A549 (cell line): Measurements from ENCODE around the gene PIP5KL1. TPM values are rescaled to one million over a fixed set of nuclear protein-coding genes. Genes with fewer than 3 reads are reported as not detected.
A peak's percentile ranks its signal among the peaks of the same experiment; 100 is the strongest.

Experiments
- ATAC-seq, 2 experiments: fragments of 200-7000 bp in 1 of 2; fragments of >200 bp in 1 of 2; cut with Nextera tagmentation in 1 of 2; cut with Tn5 transposase in 1 of 2; 3 replicates each; pipeline versions ENCODE4 v1.8.0 to v1.9.1; 2018 to 2020; ENCODE audit warnings: mild to moderate bottlenecking in 1 of 2, moderate library complexity in 1 of 2
- CTCF ChIA-PET: fragments of 300-600 bp; sonication (Branson Sonifier 250); formaldehyde crosslinking; extraction: SDS; loops from one replicate; lab custom pipeline; 2021; ENCODE audit warnings: antibody characterized with exemption, inconsistent platforms; lab: Yijun Ruan, JAX
- POLR2A ChIA-PET: fragments of 350-600 bp; formaldehyde crosslinking; extraction: SDS; loops from one replicate; lab custom pipeline; 2021; ENCODE audit warnings: antibody characterized with exemption, inconsistent platforms; lab: Yijun Ruan, JAX
- DNase-seq, 2 experiments: peaks; one replicate each; pipeline versions ENCODE4 v3.0.0 to v3.0.0-alpha.2; 2011 to 2016; ENCODE audit warnings: low read depth in 1 of 2, low spot score in 1 of 2
- FAIRE-seq: peaks from 2 replicates; lab custom pipeline; 2011; peaks lifted over from hg19 to GRCh38; lab: Jason Lieb, UNC
- H3K27ac ChIP-seq, 2 experiments: fragments of >200 bp; sonication (Bioruptor Twin); formaldehyde crosslinking; 3 replicates each; pipeline ENCODE4 v1.5.1; 2016 to 2017
- H3K4me1 ChIP-seq: fragments of >200 bp; sonication (Bioruptor Twin); formaldehyde crosslinking; 3 replicates; pipeline ENCODE4 v1.6.1; 2016
- H3K4me2 ChIP-seq: fragments of >200 bp; sonication (Bioruptor Twin); formaldehyde crosslinking; 3 replicates; pipeline ENCODE4 v1.6.1; 2016
- H3K4me3 ChIP-seq: fragments of >200 bp; sonication (Bioruptor Twin); formaldehyde crosslinking; 3 replicates; pipeline ENCODE4 v1.5.1; 2016
- H3K9me3 ChIP-seq: fragments of >200 bp; sonication (Bioruptor Twin); formaldehyde crosslinking; 3 replicates; pipeline ENCODE4 v1.6.1; 2016
- BHLHE40 ChIP-seq: IDR thresholded peaks from 2 replicates; pipeline ENCODE4 v1.6.1; 2012; ENCODE audit warnings: low read depth, low read length, inconsistent platforms
- CBX2 ChIP-seq: fragments of 200-600 bp; sonication (generic); IDR thresholded peaks from 2 replicates; pipeline ENCODE4 v1.6.1; 2016; ENCODE audit warnings: low read depth, mild to moderate bottlenecking, borderline replicate concordance
- CHD4 ChIP-seq: fragments of 200-600 bp; sonication (generic); IDR thresholded peaks from 2 replicates; pipeline ENCODE4 v1.6.1; 2016; ENCODE audit warnings: antibody characterized with exemption, mild to moderate bottlenecking, borderline replicate concordance
- E2F6 ChIP-seq: IDR thresholded peaks from 2 replicates; pipeline ENCODE4 v1.6.1; 2012; ENCODE audit warnings: low read depth, borderline replicate concordance
- EHMT2 ChIP-seq: fragments of 200-600 bp; sonication (generic); IDR thresholded peaks from 2 replicates; pipeline ENCODE4 v1.6.1; 2016; ENCODE audit warnings: antibody characterized with exemption, low read depth, mild to moderate bottlenecking, moderate library complexity
- EP300 ChIP-seq, 2 experiments: fragments of >200 bp; sonication (Bioruptor Twin); formaldehyde crosslinking; IDR thresholded peaks; 2 replicates in 1 of 2; 3 replicates in 1 of 2; pipeline ENCODE4 v1.6.1; 2016 to 2017
- ESRRA ChIP-seq: fragments of 150-350 bp; IDR thresholded peaks from 2 replicates; pipeline ENCODE4 v1.6.1; 2014; ENCODE audit warnings: mild to moderate bottlenecking, low read length, borderline replicate concordance
- FOSL2 ChIP-seq, 2 experiments: fragments of 450-650 bp in 1 of 2; fragments of >200 bp in 1 of 2; sonication (Bioruptor Twin) in 1 of 2; formaldehyde crosslinking; IDR thresholded peaks; 2 replicates each; pipeline versions ENCODE4 v1.5.0 to v1.6.1; 2016 to 2020; ENCODE audit warnings: mild to moderate bottlenecking in 1 of 2, moderate library complexity in 1 of 2
- HDAC2 ChIP-seq: fragments of 200-600 bp; sonication (generic); IDR thresholded peaks from 2 replicates; pipeline ENCODE4 v1.6.1; 2016
- JUNB ChIP-seq: fragments of >200 bp; sonication (Bioruptor Twin); formaldehyde crosslinking; IDR thresholded peaks from 2 replicates; pipeline ENCODE4 v1.6.1; 2016
- MAFK ChIP-seq: fragments of 450-650 bp; IDR thresholded peaks from 2 replicates; pipeline ENCODE4 v1.6.1; 2014; ENCODE audit not compliant: partially characterized antibody
- MAX ChIP-seq: IDR thresholded peaks from 2 replicates; pipeline ENCODE4 v1.6.1; 2012
- MAZ ChIP-seq: fragments of 150-350 bp; IDR thresholded peaks from 2 replicates; pipeline ENCODE4 v1.6.1; 2014; ENCODE audit warnings: antibody characterized with exemption, low read depth, low read length, borderline replicate concordance
- NPAS2 ChIP-seq: fragments of 250-450 bp; sonication (Bioruptor Pico); IDR thresholded peaks from 2 replicates; pipeline ENCODE4 v1.8.0; 2022; ENCODE audit warnings: mild to moderate bottlenecking, moderate library complexity, borderline replicate concordance
- PBX3 ChIP-seq: IDR thresholded peaks from 2 replicates; pipeline ENCODE4 v1.6.1; 2012
- PHF8 ChIP-seq: fragments of 200-600 bp; sonication (generic); IDR thresholded peaks from 2 replicates; pipeline ENCODE4 v1.6.1; 2016; ENCODE audit warnings: low read depth, mild to moderate bottlenecking, antibody characterized with exemption, moderate library complexity, borderline replicate concordance
- POLR2A ChIP-seq: IDR thresholded peaks from 2 replicates; pipeline ENCODE4 v1.6.1; 2012; ENCODE audit warnings: mild to moderate bottlenecking, low read length
- POLR2AphosphoS2 ChIP-seq: conservative IDR thresholded peaks from 2 replicates; pipeline ENCODE4 v1.6.1; 2012; ENCODE audit warnings: low read length, improper control_type of control experiment, inconsistent platforms
- RAD21 ChIP-seq, 2 experiments: fragments of >200 bp in 1 of 2; sonication (Bioruptor Twin) in 1 of 2; formaldehyde crosslinking in 1 of 2; IDR thresholded peaks in 1 of 2; conservative IDR thresholded peaks in 1 of 2; 2 replicates in 1 of 2; 3 replicates in 1 of 2; pipeline ENCODE4 v1.6.1; 2012 to 2018; ENCODE audit warnings: inconsistent platforms in 1 of 2
- RARB ChIP-seq: fragments of 250-450 bp; sonication (Bioruptor Pico); IDR thresholded peaks from 2 replicates; pipeline ENCODE4 v1.8.0; 2021; ENCODE audit warnings: mild to moderate bottlenecking, moderate library complexity
- RFX5 ChIP-seq: fragments of 450-650 bp; IDR thresholded peaks from 2 replicates; pipeline ENCODE4 v1.7.1; 2014; ENCODE audit warnings: antibody characterized with exemption, mild to moderate bottlenecking, moderate library complexity
- SMC3 ChIP-seq: fragments of >200 bp; sonication (Bioruptor Twin); formaldehyde crosslinking; IDR thresholded peaks from 3 replicates; pipeline ENCODE4 v1.6.1; 2018; ENCODE audit warnings: inconsistent platforms
- SREBF2 ChIP-seq: fragments of 450-650 bp; IDR thresholded peaks from 2 replicates; pipeline ENCODE4 v1.6.1; 2014; ENCODE audit warnings: mild to moderate bottlenecking, moderate library complexity
- TFCP2L1 ChIP-seq: fragments of 250-450 bp; sonication (Bioruptor Pico); IDR thresholded peaks from 2 replicates; pipeline ENCODE4 v1.5.0; 2021; ENCODE audit warnings: mild to moderate bottlenecking
- TP53 ChIP-seq: fragments of 250-450 bp; sonication (Bioruptor Pico); IDR thresholded peaks from 2 replicates; pipeline ENCODE4 v1.5.0; 2021; ENCODE audit warnings: mild to moderate bottlenecking, moderate library complexity
- USF2 ChIP-seq: fragments of 450-650 bp; IDR thresholded peaks from 2 replicates; pipeline ENCODE4 v1.6.1; 2014; ENCODE audit warnings: antibody characterized with exemption
- ZC3H11A ChIP-seq: fragments of 450-650 bp; IDR thresholded peaks from 2 replicates; pipeline ENCODE4 v1.6.1; 2014; ENCODE audit warnings: antibody characterized with exemption, mild to moderate bottlenecking
- ZFP36 ChIP-seq: fragments of 450-650 bp; IDR thresholded peaks from 2 replicates; pipeline ENCODE4 v1.6.1; 2014; ENCODE audit warnings: borderline replicate concordance; ENCODE audit not compliant: partially characterized antibody
- ZNF302 ChIP-seq: fragments of 250-450 bp; sonication (Bioruptor Pico); IDR thresholded peaks from 2 replicates; pipeline ENCODE4 v1.9.0; 2021; ENCODE audit warnings: inconsistent platforms, mild to moderate bottlenecking, moderate library complexity
- ZSCAN20 ChIP-seq: fragments of 250-450 bp; sonication (Bioruptor Pico); IDR thresholded peaks from 2 replicates; pipeline ENCODE4 v1.8.0; 2022; ENCODE audit warnings: mild to moderate bottlenecking, moderate library complexity
- WGBS: methylation state at CpG from one replicate; pipeline ENCODE4 v1.1.6; 2017; ENCODE audit errors: missing lambda C conversion rate; 5-methylcytosine and 5-hydroxymethylcytosine counted together
- polyA plus RNA-seq, 4 experiments: library from polyadenylated mRNA; depleted of rRNA in 3 of 4; stranded (reverse); fragments of >200 nt; fragmentation: RNase III in 1 of 4; extraction: RNeasy Plus Mini Kit Qiagen cat#74134 plus additional on column Dnase treatment in 1 of 4; gene quantifications; 2 replicates in 3 of 4; 3 replicates in 1 of 4; pipeline ENCODE4 v1.2.3, GENCODE V29; 2011 to 2017

PIP5KL1 gene
- polyA plus RNA-seq, 2 of the 4 experiments (the other 2 are of a cell fraction) = 2.4 to 2.5 TPM

- peak overlapping the region; percentile 86 for H3K4me2 ChIP-seq
- no peaks in the 10 kb centered on the region for H3K9me3 ChIP-seq
- H3K4me3 ChIP-seq = no peak overlapping the region
- peak; percentile 19 to 20; a peak in 4 of 6 replicates for ATAC-seq
- H3K27ac ChIP-seq = peak overlapping the region; percentile 75 to 84
- FAIRE-seq = no peak
- POLR2A ChIA-PET = interaction anchor here (1.0 to 2.1 kb wide), 2 partner anchors 11 to 25 kb away, joined by 4 to 10 read pairs; partner anchors contain the start of gene EEIG1
- DNase-seq = no peak
- CTCF ChIA-PET = interaction anchor here (0.6 to 35.7 kb wide), 23 partner anchors 10 to 170 kb away, joined by 3 to 827 read pairs (median 5); partner anchors contain the start of genes DPM2 and EEIG1
- WGBS = 56% methylated on average over 13 of the region's 13 CpGs
- TF ChIP-seq E2F6 (no peak), ZFP36 (no peak), EP300 (IDR thresholded peaks at IDR 0.05) (no peak), ZC3H11A (no peak), POLR2AphosphoS2 (no peak), SREBF2 (no peak), FOSL2 (IDR thresholded peaks at IDR 0.05) (no peak), FOSL2 (CRISPR knock-in tag; IDR thresholded peaks at IDR 0.05) (no peak), CHD4 (no peak), MAZ (no peak), PBX3 (no peak), TP53 (CRISPR knock-in tag) (no peak), MAFK (no peak), ZNF302 (CRISPR knock-in tag) (no peak), RFX5 (no peak), TFCP2L1 (CRISPR knock-in tag) (no peak), CBX2 (no peak), BHLHE40 (no peak)
- peaks cover 55% of the 10 kb centered on the region for H3K4me1 ChIP-seq
Measured at GRCh38 chr9:127954831-127955293, 24.3 kb upstream of the PIP5KL1 start.

GRCh38 chr9:127953768-127954505 lies 23.4 kb upstream of the PIP5KL1 start:
- peaks cover 53% of the 10 kb centered on the region for H3K4me1 ChIP-seq
- ChIA-PET CTCF (interaction anchor here (0.7 to 35.7 kb wide), 15 partner anchors 9 to 166 kb away, joined by 3 to 827 read pairs (median 7); partner anchors contain the start of genes DPM2 and EEIG1), POLR2A (interaction anchor here (0.6 to 2.1 kb wide), 2 partner anchors 12 to 26 kb away, joined by 3 to 10 read pairs; partner anchors contain the start of gene EEIG1)
- H3K27ac ChIP-seq = peak overlapping the region; percentile 75 to 84
- FAIRE-seq (no peak), ATAC-seq (no peak), DNase-seq (no peak)
- TF ChIP-seq USF2 (no peak), MAX (peak; percentile 29)
- peak overlapping the region; percentile 86; the same call in 2 of the 3 replicates for H3K4me2 ChIP-seq
- no peak overlapping the region for H3K4me3 ChIP-seq
- WGBS = 90% methylated on average over 17 of the region's 17 CpGs
- H3K9me3 ChIP-seq = no peaks in the 10 kb centered on the region

GRCh38 chr9:127953154-127953553 lies 22.6 kb upstream of the PIP5KL1 start:
- Histone ChIP-seq H3K4me3 (no peak overlapping the region), H3K4me1 (peaks cover 53% of the 10 kb centered on the region), H3K27ac (peak overlapping the region; percentile 14 to 84; a peak in 3 of 6 replicates), H3K9me3 (no peaks in the 10 kb centered on the region), H3K4me2 (peak overlapping the region; percentile 68; the same call in 2 of the 3 replicates)
- WGBS = 83% methylated on average over 1 of the region's 1 CpG
- DNase-seq = no peak
- ChIA-PET CTCF (interaction anchor here (0.9 to 35.7 kb wide), 9 partner anchors 6 to 165 kb away, joined by 3 to 827 read pairs (median 11); partner anchors contain the start of gene DPM2), POLR2A (interaction anchor here (0.9 to 1.7 kb wide), 2 partner anchors 54 to 115 kb away, joined by 3 to 4 read pairs; partner anchors contain the start of gene SLC25A25)
- ATAC-seq = no peak
- no peak for FAIRE-seq
- no peak for TF ChIP-seq JUNB
- no peak for TF ChIP-seq NPAS2 (CRISPR knock-in tag)
- no peak for TF ChIP-seq EHMT2
- no peak for TF ChIP-seq POLR2A
- no peak for TF ChIP-seq RAD21 (conservative IDR thresholded peaks at IDR 0.05 in 1 of 2, IDR thresholded peaks at IDR 0.05 in 1 of 2)
- no peak for TF ChIP-seq RARB (CRISPR knock-in tag)
- no peak for TF ChIP-seq ZSCAN20 (CRISPR knock-in tag)
- TF ChIP-seq HDAC2 = no peak
- no peak for TF ChIP-seq CHD4
- TF ChIP-seq SMC3 = no peak
- TF ChIP-seq ZC3H11A = no peak
- no peak for TF ChIP-seq POLR2AphosphoS2
- no peak for TF ChIP-seq MAX
- no peak for TF ChIP-seq PHF8
- no peak for TF ChIP-seq RFX5
- no peak for TF ChIP-seq BHLHE40
- no peak for TF ChIP-seq ESRRA
